GM12878 (cell line): ENCODE measurements around the gene RCHY1.

Source experiments
- CHD4 ChIP-seq: fragments of 200-600 bp; sonication (generic); IDR thresholded peaks from 2 replicates; pipeline ENCODE4 v1.6.1; 2016; ENCODE audit warnings: mild to moderate bottlenecking
- CTCF ChIP-seq, 3 experiments: IDR thresholded peaks in 2 of 3; conservative IDR thresholded peaks in 1 of 3; 2 replicates each; pipeline ENCODE4 v1.5.1; 2011; ENCODE audit warnings: low read depth in 3 of 3, low read length in 3 of 3, mild to moderate bottlenecking in 3 of 3, control low read depth in 2 of 3, moderate library complexity in 2 of 3, inconsistent platforms in 1 of 3, mixed read lengths in 1 of 3; ENCODE audit not compliant: control insufficient read depth in 2 of 3, insufficient read depth in 1 of 3; ENCODE audit errors: extremely low read depth in 1 of 3
- EP300 ChIP-seq, 2 experiments: fragments of 150-350 bp in 1 of 2; IDR thresholded peaks; 2 replicates each; pipeline ENCODE4 v1.6.1; 2011 to 2012; ENCODE audit warnings: low read depth in 2 of 2, low read length in 2 of 2, borderline replicate concordance in 1 of 2, improper control_type of control experiment in 1 of 2, inconsistent platforms in 1 of 2; ENCODE audit not compliant: control insufficient read depth in 1 of 2
- HDAC2 ChIP-seq: fragments of 200-600 bp; sonication (generic); IDR thresholded peaks from 2 replicates; pipeline ENCODE4 v1.6.1; 2017
- POLR2AphosphoS5 ChIP-seq: IDR thresholded peaks from 2 replicates; pipeline ENCODE4 v1.6.1; 2011; ENCODE audit warnings: mild to moderate bottlenecking, low read length, inconsistent platforms
- SMC3 ChIP-seq: IDR thresholded peaks from 2 replicates; pipeline ENCODE4 v1.6.1; 2011; ENCODE audit warnings: low read length, improper control_type of control experiment, borderline replicate concordance

- no peak for TF ChIP-seq EP300 (IDR thresholded peaks at IDR 0.05; ENCODE audit: borderline replicate concordance in 1 of 2, control insufficient read depth in 1 of 2, low read depth in 2 of 2, low read length in 2 of 2)
- TF ChIP-seq CHD4 = no peak
- no peak for TF ChIP-seq CTCF (IDR thresholded peaks at IDR 0.05 in 2 of 3, conservative IDR thresholded peaks at IDR 0.05 in 1 of 3; ENCODE audit: control insufficient read depth in 2 of 3, extremely low read depth in 1 of 3, insufficient read depth in 1 of 3, low read depth in 3 of 3, low read length in 3 of 3)
- TF ChIP-seq SMC3 = no peak
- TF ChIP-seq HDAC2 = no peak
- TF ChIP-seq POLR2AphosphoS5 = no peak
Measured at GRCh38 chr4:75516144-75516543, 1.9 kb upstream of the RCHY1 start.
